SK-N-SH (cell line): ENCODE results near the gene ENTPD6. TPM values are rescaled to one million over a fixed set of nuclear protein-coding genes. Genes with fewer than 3 reads are reported as not detected.
A peak's percentile ranks its signal among the peaks of the same experiment; 100 is the strongest.

Experiments
- CTCF ChIA-PET: fragments of 300-600, 350-600 bp; formaldehyde crosslinking; extraction: SDS; loops from one replicate; lab custom pipeline; 2021; lab: Yijun Ruan, JAX
- POLR2A ChIA-PET: fragments of 350-600 bp; sonication (Branson Sonifier 250); formaldehyde crosslinking; extraction: SDS; loops from one replicate; lab custom pipeline; 2020; ENCODE audit warnings: antibody characterized with exemption, inconsistent platforms; lab: Yijun Ruan, JAX
- DNase-seq: peaks from one replicate; pipeline ENCODE4 v3.0.0; 2012
- H2AFZ ChIP-seq: fragments of 200-600 bp; sonication (generic); 2 replicates; pipeline ENCODE4 v1.8.1; 2016; ENCODE audit warnings: antibody characterized with exemption, mild to moderate bottlenecking, low read depth
- H3F3A ChIP-seq: fragments of 200-600 bp; sonication (generic); replicated peaks from 2 replicates; pipeline ENCODE3; 2016; ENCODE audit warnings: antibody characterized with exemption, mild to moderate bottlenecking; ENCODE audit not compliant: insufficient read depth
- H3K27ac ChIP-seq, 2 experiments: fragments of 200-500 bp in 1 of 2; fragments of 200-600 bp in 1 of 2; sonication (Bioruptor generic) in 1 of 2; sonication (generic), shearing (Covaris generic) in 1 of 2; 2 replicates each; pipeline versions ENCODE4 v1.5.1 to v1.6.1; 2014 to 2016; ENCODE audit warnings: low read depth in 2 of 2, inconsistent platforms in 1 of 2, low read length in 1 of 2, mild to moderate bottlenecking in 1 of 2, mixed read lengths in 1 of 2
- H3K27me3 ChIP-seq: fragments of 200-600 bp; sonication (generic), shearing (Covaris generic); 2 replicates; pipeline ENCODE4 v1.6.1; 2016; ENCODE audit warnings: mixed run types; ENCODE audit not compliant: insufficient read depth
- H3K36me3 ChIP-seq, 2 experiments: fragments of 200-500 bp in 1 of 2; fragments of 200-600 bp in 1 of 2; sonication (Bioruptor generic) in 1 of 2; sonication (generic) in 1 of 2; replicated peaks in 1 of 2; 2 replicates each; pipeline versions ENCODE3 to v1.5.1; 2014 to 2016; ENCODE audit warnings: low read length in 1 of 2, mild to moderate bottlenecking in 1 of 2; ENCODE audit not compliant: insufficient read depth in 2 of 2, control insufficient read depth in 1 of 2
- H3K4me1 ChIP-seq, 2 experiments: fragments of 200-500 bp in 1 of 2; fragments of 200-600 bp in 1 of 2; sonication (Bioruptor generic) in 1 of 2; sonication (generic), shearing (Covaris generic) in 1 of 2; 2 replicates each; pipeline versions ENCODE4 v1.5.1 to v1.6.1; 2014 to 2016; ENCODE audit warnings: low read depth in 1 of 2, low read length in 1 of 2, mixed run types in 1 of 2; ENCODE audit not compliant: insufficient read depth in 2 of 2, control insufficient read depth in 1 of 2
- H3K4me2 ChIP-seq: fragments of 200-600 bp; sonication (generic), shearing (Covaris generic); 2 replicates; pipeline ENCODE4 v1.6.1; 2017; ENCODE audit warnings: mixed run types
- H3K4me3 ChIP-seq, 2 experiments: fragments of 200-500 bp in 1 of 2; fragments of 200-600 bp in 1 of 2; sonication (Bioruptor generic) in 1 of 2; sonication (generic), shearing (Covaris generic) in 1 of 2; 2 replicates each; pipeline versions ENCODE4 v1.5.1 to v1.8.1; 2014 to 2016; ENCODE audit warnings: low read depth in 2 of 2, inconsistent platforms in 1 of 2, low read length in 1 of 2, mild to moderate bottlenecking in 1 of 2, mixed read lengths in 1 of 2, moderate library complexity in 1 of 2
- H3K79me2 ChIP-seq: fragments of 200-600 bp; sonication (generic); 2 replicates; pipeline ENCODE4 v1.8.1; 2017; ENCODE audit warnings: mild to moderate bottlenecking; ENCODE audit not compliant: insufficient read depth
- H3K9ac ChIP-seq: fragments of 200-600 bp; sonication (generic); 2 replicates; pipeline ENCODE4 v1.6.1; 2017; ENCODE audit warnings: mixed run types
- H3K9me2 ChIP-seq: fragments of 200-600 bp; sonication (generic); 2 replicates; pipeline ENCODE4 v1.6.1; 2017; ENCODE audit warnings: mixed run types
- H3K9me3 ChIP-seq: fragments of 200-600 bp; sonication (generic); 2 replicates; pipeline ENCODE4 v1.6.1; 2017; ENCODE audit warnings: mixed run types, mild to moderate bottlenecking, moderate library complexity
- H4K20me1 ChIP-seq: fragments of 200-600 bp; sonication (generic); 2 replicates; pipeline ENCODE4 v1.6.1; 2017; ENCODE audit warnings: mild to moderate bottlenecking, mixed run types; ENCODE audit not compliant: insufficient read depth
- CHD2 ChIP-seq: fragments of 150-350 bp; IDR thresholded peaks from 2 replicates; pipeline ENCODE4 v1.6.1; 2018; ENCODE audit warnings: low read length; ENCODE audit not compliant: partially characterized antibody
- ELF1 ChIP-seq: IDR thresholded peaks from 2 replicates; pipeline ENCODE4 v1.4.0; 2012
- FOSL2 ChIP-seq: IDR thresholded peaks from 2 replicates; pipeline ENCODE4 v1.4.0; 2012; ENCODE audit warnings: low read depth, mild to moderate bottlenecking, moderate library complexity, borderline replicate concordance
- FOXJ3 ChIP-seq: sonication (generic); formaldehyde crosslinking; IDR thresholded peaks from 2 replicates; pipeline ENCODE4 v1.5.1; 2020; ENCODE audit warnings: mild to moderate bottlenecking, missing genetic modification reagents
- GATA2 ChIP-seq: sonication (generic); formaldehyde crosslinking; IDR thresholded peaks from 2 replicates; pipeline ENCODE4 v1.5.0; 2020; ENCODE audit warnings: mild to moderate bottlenecking, missing genetic modification reagents
- MEF2A ChIP-seq: IDR thresholded peaks from 2 replicates; pipeline ENCODE4 v1.4.0; 2012; ENCODE audit warnings: low read depth, borderline replicate concordance
- MXI1 ChIP-seq: IDR thresholded peaks from 2 replicates; pipeline ENCODE4 v1.6.1; 2012; ENCODE audit warnings: mild to moderate bottlenecking, low read depth, low read length, improper control_type of control experiment
- NFIC ChIP-seq: IDR thresholded peaks from 2 replicates; pipeline ENCODE4 v1.4.0; 2012; ENCODE audit warnings: borderline replicate concordance
- NRF1 ChIP-seq: IDR thresholded peaks from 2 replicates; pipeline ENCODE4 v1.6.1; 2012; ENCODE audit warnings: low read depth, mild to moderate bottlenecking, low read length
- PBX3 ChIP-seq: IDR thresholded peaks from 2 replicates; pipeline ENCODE4; 2012
- RAD21 ChIP-seq: IDR thresholded peaks from 2 replicates; pipeline ENCODE4 v1.6.1; 2012; ENCODE audit warnings: mild to moderate bottlenecking, low read length
- RCOR1 ChIP-seq: fragments of 150-350 bp; IDR thresholded peaks from 2 replicates; pipeline ENCODE4 v1.6.1; 2017; ENCODE audit warnings: antibody characterized with exemption, low read length
- SIN3A ChIP-seq: IDR thresholded peaks from 2 replicates; pipeline ENCODE4 v1.6.1; 2012; ENCODE audit warnings: low read depth, mild to moderate bottlenecking, low read length, moderate library complexity, borderline replicate concordance
- SMC3 ChIP-seq: IDR thresholded peaks from 2 replicates; pipeline ENCODE4 v1.6.1; 2012; ENCODE audit warnings: low read depth, low read length, improper control_type of control experiment
- TAF1 ChIP-seq: IDR thresholded peaks from 2 replicates; pipeline ENCODE4 v1.6.1; 2012; ENCODE audit warnings: low read depth, mild to moderate bottlenecking, low read length, moderate library complexity, borderline replicate concordance
- TCF12 ChIP-seq: IDR thresholded peaks from 2 replicates; pipeline ENCODE4 v1.4.0; 2012
- ZBTB33 ChIP-seq: IDR thresholded peaks from 2 replicates; pipeline ENCODE4 v1.4.0; 2012; ENCODE audit warnings: low read depth, borderline replicate concordance
- whole genome bisulfite sequencing: methylation state at CpG from one replicate; pipeline ENCODE4 v1.1.6; 2017; ENCODE audit warnings: low lambda C conversion rate; 5-methylcytosine and 5-hydroxymethylcytosine counted together
- polyA plus RNA-seq, 3 experiments: library from polyadenylated mRNA; depleted of rRNA; stranded (reverse); fragments of >200 nt; gene quantifications; 2 replicates each; pipeline ENCODE4 v1.2.3, GENCODE V29; 2012
- TF ChIP-seq, protein P1 (sequence below): fragments of 150-350 bp; IDR thresholded peaks from 2 replicates; pipeline ENCODE4 v1.6.1; 2016; ENCODE audit warnings: mild to moderate bottlenecking, low read depth, low read length

Gene ENTPD6
- polyA plus RNA-seq, 1 of the 3 experiments (the other 2 are of a cell fraction), result 76.1 TPM

GRCh38 chr20:25254571-25254970, 59.1 kb downstream of the ENTPD6 start (continued):
- TF ChIP-seq ELF1, result no peak
- no peak for TF ChIP-seq ZBTB33
- TF ChIP-seq TCF12, result no peak
- no peak for TF ChIP-seq FOXJ3 (CRISPR knock-in tag)
- peak; percentile 84; the same call in 1 of the 2 replicates for TF ChIP-seq RCOR1
- peak; percentile 65 for TF ChIP-seq CHD2
- TF ChIP-seq, protein P1, sequence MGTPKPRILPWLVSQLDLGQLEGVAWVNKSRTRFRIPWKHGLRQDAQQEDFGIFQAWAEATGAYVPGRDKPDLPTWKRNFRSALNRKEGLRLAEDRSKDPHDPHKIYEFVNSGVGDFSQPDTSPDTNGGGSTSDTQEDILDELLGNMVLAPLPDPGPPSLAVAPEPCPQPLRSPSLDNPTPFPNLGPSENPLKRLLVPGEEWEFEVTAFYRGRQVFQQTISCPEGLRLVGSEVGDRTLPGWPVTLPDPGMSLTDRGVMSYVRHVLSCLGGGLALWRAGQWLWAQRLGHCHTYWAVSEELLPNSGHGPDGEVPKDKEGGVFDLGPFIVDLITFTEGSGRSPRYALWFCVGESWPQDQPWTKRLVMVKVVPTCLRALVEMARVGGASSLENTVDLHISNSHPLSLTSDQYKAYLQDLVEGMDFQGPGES, result no peak
- TF ChIP-seq SIN3A, result no peak
- TF ChIP-seq MEF2A, result no peak

DNA sequence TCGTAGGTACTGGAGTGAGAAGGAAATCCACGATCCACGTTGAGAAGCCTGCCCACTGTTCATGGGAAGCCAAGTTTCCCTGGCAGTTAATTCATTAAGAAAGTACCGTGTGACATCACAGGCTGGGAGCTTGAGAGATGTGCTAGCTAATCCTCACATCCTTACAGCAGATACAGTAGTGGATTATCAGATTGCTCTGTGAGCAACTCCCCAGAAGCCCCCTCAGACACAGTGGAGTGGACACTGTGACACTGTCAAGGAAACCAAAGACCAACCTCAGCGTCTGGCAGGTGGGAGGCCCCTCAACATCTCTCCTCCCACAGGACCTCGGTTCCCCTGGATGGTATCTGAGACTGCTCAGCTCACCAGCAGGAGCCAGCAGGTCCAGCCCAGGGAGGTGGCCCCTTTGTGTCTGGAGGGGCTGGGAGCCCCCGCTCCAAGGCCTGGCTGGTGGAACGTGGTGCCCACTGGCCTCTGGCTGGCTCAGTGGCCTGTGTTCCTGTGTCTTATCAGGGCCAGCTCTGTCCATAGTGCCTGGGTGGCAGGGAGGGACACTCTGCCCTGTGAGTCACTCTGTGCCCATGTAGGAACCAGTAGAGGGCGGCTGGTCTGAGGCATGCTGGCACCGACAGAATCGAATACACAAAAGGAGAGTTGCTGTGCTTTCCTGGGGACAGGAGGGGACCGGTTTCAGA, 59.6 kb downstream of the ENTPD6 start:
- Histone ChIP-seq H3K9me3 (no peaks in the 10 kb centered on the region), H3K4me2 (no peak overlapping the region), H3K36me3 (peaks cover 15 to 22% of the 10 kb centered on the region in 2 experiments), H2AFZ (no peak overlapping the region), H3K9ac (no peak overlapping the region; the same call in 1 of the 2 replicates), H3K27me3 (no peaks in the 10 kb centered on the region), H3K27ac (peak overlapping the region in 1 of 2 experiments; percentile 69; a peak in 2 of 4 replicates), H3K9me2 (no peaks in the 10 kb centered on the region), H4K20me1 (peaks cover 90% of the 10 kb centered on the region), H3K79me2 (peaks cover 97% of the 10 kb centered on the region), H3K4me1 (peaks cover 9 to 54% of the 10 kb centered on the region in 2 experiments), H3F3A (no peaks in the 10 kb centered on the region), H3K4me3 (no peak overlapping the region)
- DNase-seq, result peak; percentile 68
- 62% methylated on average over 7 of the region's 12 CpGs for WGBS
- ChIA-PET POLR2A (interaction anchor here (1.7 kb wide), 1 partner anchor 152 kb away, joined by 5 read pairs; the partner anchor contains the start of gene GINS1), CTCF (interaction anchor here (1.0 to 2.9 kb wide), 10 partner anchors 17 to 262 kb away, joined by 3 to 16 read pairs (median 4); partner anchors contain the start of gene ENTPD6)
- TF ChIP-seq TAF1 (no peak), SMC3 (peak; percentile 15; the same call in 1 of the 2 replicates), NRF1 (no peak), MXI1 (no peak), NFIC (no peak), SIN3A (no peak), FOSL2 (no peak), GATA2 (CRISPR knock-in tag) (0 out of 2 replicates have a peak, but pooled peaks have one; percentile 8), TCF12 (no peak), PBX3 (no peak), RAD21 (peak; percentile 42)
